GM04503 (cell line): ENCODE data around the gene GPS2.

Source experiments
- DNase-seq: peaks from one replicate; pipeline ENCODE4 v3.0.0-alpha.2; 2012; ENCODE audit warnings: low read depth

The GPS2 gene, protein sequence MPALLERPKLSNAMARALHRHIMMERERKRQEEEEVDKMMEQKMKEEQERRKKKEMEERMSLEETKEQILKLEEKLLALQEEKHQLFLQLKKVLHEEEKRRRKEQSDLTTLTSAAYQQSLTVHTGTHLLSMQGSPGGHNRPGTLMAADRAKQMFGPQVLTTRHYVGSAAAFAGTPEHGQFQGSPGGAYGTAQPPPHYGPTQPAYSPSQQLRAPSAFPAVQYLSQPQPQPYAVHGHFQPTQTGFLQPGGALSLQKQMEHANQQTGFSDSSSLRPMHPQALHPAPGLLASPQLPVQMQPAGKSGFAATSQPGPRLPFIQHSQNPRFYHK

DNA sequence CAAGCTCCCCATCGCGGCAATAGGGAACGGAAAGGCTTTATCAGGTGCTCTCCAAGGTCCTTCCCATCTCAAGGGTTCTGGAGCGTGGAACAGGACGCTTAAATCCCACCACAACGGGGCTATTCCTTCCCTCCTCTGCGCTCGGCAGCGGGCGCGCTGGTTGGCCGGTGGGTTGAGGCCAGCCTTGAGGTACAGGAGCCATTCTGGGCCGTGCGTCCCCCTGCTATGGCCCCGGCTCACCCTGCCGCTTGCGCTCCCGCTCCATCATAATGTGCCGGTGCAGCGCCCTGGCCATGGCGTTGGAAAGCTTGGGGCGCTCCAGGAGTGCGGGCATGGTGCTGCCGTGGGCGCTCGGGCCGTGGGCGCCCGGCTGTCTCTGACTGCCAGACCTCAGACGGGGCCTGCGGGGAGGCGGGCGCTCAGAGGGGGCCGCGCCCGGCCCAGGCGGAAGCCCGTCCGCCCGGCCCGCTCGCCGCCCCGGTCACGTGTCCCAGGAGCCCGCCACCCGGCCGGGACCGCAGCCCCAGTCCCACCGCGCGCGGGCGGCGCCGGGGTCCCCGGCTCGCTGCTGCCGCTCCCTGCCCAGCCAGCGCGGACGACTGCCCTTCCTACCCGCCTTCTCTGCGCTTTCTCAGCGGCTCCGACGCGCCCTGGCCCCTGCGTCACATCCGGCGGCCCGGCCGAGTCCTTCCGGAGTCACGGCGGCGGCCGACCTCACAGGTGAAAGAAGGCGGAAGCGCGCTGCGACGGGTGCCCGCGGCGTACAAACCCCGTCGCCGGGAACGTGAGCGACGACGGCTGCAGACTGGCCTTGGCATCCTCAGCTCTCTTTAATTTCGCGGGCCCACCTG lies at the start of gene GPS2:
Gene GPS2, minus strand, starts transcription at position 642 of the 851 bp plus-strand sequence. Its CDS starts 308 bp downstream, at position 334.
- no peak for DNase-seq

DNA sequence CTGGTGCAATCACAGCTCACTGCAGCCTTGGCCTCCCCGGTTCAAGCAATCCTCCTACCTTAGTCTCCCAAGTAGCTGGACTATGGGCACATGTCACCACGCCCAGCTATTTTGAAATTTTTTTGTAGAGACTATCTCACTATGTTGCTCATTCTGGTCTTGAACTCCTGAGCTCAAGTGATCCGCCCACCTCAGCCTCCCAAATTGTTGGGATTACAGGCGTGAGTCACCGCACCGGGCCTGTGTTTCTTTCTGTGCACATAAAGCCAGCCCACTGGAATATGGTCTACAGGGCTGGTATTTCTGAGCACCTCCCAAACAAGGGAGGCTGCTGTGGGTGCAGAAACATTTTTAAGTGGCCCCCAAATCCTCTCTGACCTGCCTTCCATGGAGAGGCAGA lies 48.2 kb upstream of the GPS2 start:
- no peak for DNase-seq

DNA sequence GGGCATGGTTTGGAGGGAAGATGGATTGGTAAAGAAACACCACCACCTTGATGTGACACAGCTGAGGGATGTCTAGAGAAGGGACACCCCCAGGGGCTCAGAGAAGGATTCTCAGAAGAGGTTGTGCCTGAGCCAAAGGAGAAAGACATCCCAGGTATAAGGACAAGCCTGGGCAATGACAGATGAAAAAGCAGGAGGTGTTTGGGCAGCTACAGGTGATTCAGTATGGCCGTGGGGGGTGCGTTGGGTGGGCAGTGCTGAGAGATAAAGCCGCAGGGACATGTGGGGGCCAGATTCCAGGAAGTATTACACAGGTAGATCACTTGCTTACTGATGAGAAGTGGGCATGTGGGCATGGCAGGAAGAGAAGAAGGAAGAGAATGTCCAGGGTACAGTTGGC lies 46.7 kb upstream of the GPS2 start:
- DNase-seq, result no peak

DNA sequence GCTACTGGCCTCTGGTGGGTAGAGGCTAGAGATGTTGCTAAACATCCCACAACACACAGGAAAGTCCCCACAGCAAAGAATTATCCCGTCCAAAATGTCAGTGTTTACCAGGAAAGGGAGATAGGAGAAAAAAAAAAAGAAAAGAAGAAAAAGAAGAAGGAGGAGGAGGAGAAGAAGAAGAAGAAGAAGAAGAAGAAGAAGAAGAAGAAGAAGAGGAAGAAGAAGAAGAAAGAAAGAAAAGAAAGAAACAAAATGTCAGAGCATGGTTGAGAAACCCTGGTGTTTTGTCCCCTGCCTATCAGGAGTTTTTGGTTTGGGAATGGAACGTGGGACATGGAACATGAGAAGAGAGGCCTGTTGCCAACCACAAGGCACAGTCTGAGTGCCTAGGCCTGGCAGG lies 42.2 kb upstream of the GPS2 start:
- no peak for DNase-seq

DNA sequence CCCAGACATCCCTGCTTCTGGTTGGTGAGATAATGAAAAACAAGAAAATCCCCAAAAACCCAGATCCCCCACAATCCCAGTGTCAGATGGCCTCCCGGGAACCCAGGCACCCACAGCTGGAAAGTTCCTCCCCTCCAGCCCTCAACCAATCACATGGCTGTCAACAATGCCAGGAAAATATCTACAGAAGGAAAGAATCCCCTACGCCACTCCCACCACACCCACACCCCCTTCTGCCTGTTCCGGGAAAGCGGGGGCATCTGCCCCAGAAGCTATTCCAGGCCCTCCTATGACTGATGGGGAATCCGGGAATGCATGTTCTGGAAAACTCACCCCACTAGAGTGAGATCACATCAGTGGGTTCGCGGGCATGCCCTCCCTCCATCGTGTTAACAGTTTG lies 41.6 kb upstream of the GPS2 start:
- no peak for DNase-seq

DNA sequence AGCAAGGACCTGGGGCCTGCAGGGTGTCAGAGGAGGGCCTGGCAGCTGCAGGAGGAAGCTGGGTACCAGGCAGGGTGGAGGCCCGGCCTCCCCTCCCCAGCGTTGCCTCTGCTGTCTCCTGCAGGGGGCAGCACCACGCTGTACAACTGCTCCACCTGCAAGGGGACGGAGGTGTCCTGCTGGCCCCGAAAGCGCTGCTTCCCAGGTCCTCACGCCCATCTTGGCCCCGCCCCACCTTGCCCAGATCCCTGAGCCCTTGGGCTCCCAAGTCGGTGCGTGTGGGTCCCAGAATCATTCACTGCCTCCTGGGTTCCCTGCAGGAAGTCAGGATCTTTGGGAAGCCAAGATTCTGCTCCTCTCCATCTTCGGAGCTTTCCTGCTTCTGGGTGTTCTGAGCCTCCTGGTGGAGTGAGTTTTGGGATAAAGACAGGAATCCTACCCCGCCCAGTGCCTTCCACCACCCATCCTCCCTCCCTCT lies 41.0 kb upstream of the GPS2 start:
- no peak for DNase-seq

DNA sequence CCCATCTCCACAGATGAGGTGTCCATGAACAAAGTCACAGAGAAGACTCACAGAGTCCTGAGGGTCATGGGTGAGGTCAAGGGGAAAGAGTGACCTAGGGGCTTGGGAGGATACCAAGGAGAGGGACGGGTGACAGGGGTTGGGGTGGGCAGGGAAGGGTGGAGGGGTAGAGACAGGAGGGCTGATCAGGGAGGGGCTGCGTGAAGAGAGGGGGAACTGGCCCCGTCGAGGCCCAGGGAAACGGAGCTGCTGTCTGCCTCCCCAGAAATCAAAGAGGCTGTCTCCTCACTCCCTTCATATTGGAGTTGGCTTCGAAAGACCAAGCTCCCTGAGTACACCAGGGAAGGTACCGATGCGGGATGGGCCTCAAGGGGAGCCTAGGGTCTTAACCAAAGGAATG lies 40.4 kb upstream of the GPS2 start:
- no peak for DNase-seq

DNA sequence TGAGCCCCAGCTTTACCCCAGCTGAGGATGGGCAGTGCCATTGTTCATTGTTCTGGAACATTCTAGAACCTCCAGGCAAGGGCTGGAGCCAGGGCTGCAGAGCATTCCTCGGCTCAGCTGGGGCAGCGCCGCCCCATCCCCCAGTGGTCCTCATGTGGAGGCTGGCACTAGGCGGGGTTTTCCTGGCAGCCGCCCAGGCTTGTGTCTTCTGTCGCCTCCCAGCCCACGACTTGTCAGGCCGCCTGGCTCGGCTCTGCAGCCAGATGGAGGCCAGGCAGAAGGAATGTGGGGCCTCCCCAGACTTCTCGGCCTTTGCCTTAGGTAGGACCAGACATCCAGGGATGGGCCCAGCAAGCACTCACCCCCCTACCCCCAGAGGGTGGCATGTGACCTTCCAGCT lies 39.9 kb upstream of the GPS2 start, which contains the start of gene TMEM95:
Gene TMEM95, plus strand, starts transcription at position 104 of the 400 bp plus-strand sequence. Its CDS starts 49 bp downstream, at position 153.
- no peak for DNase-seq

DNA sequence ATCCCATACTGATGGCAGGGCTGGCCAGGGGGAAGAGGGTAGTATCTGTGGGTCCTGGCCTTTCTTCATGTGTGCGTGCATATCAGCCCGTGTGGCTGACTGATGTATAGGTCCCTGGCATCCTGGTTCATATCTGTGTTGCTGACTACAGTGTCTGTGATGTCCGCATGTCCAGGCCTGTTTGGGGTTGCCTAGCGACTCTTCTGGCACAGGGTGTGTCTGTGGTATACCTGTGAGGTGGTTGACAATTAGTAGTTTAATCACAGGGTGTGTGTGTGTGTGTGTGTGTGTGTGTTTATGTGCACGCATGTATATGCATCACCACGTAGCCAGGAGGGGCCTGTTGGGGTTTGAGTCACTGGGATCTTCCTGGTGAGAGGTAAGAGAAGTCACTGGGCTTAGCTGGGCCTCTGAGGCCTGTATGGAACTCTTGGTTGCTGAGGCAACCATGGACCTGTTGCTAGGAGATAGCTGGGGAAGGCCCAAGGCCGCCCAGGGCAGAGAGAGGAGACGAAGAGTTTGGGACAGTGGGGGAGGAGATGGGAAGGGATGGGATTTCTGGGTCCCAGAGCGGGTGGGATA lies 39.2 kb upstream of the GPS2 start:
- DNase-seq, result no peak

DNA sequence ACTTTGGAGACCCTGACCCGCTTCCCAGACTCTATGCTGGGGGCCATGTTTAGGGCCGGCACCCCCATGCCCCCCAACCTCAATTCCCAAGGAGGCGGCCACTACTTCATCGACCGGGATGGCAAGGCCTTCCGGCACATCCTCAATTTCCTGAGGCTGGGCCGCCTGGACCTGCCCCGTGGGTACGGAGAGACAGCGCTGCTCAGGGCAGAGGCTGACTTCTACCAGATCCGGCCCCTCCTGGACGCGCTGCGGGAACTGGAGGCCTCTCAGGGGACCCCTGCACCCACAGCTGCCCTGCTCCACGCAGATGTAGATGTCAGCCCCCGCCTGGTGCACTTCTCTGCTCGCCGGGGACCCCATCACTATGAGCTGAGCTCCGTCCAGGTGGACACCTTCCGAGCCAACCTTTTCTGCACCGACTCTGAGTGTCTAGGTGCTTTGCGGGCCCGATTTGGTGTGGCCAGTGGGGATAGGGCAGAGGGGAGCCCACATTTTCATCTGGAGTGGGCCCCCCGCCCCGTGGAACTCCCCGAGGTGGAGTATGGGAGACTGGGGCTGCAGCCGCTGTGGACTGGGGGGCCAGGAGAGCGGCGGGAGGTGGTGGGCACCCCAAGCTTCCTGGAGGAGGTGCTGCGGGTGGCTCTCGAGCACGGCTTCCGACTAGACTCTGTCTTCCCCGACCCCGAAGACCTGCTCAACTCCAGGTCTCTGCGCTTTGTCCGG lies 37.9 kb upstream of the GPS2 start:
- DNase-seq, result no peak

DNA sequence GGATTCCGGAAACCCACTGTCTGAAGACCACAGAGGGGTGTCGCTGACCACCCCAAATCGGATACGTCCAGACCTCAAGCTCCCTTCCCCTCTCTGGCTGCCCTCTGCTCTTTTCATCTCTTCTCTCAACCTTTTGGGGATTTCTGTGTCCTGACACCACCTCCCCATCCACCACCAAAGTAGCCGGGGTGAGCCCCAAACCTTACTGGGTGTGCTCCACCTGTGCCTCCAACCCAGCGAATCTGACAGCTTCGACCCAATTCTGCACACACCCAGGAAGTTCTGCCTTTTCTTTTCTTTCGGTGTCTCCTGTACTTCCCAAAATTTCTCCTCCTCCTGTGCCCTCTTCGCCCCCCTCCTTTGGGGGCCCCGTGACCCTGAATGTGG lies 37.3 kb upstream of the GPS2 start:
- no peak for DNase-seq

DNA sequence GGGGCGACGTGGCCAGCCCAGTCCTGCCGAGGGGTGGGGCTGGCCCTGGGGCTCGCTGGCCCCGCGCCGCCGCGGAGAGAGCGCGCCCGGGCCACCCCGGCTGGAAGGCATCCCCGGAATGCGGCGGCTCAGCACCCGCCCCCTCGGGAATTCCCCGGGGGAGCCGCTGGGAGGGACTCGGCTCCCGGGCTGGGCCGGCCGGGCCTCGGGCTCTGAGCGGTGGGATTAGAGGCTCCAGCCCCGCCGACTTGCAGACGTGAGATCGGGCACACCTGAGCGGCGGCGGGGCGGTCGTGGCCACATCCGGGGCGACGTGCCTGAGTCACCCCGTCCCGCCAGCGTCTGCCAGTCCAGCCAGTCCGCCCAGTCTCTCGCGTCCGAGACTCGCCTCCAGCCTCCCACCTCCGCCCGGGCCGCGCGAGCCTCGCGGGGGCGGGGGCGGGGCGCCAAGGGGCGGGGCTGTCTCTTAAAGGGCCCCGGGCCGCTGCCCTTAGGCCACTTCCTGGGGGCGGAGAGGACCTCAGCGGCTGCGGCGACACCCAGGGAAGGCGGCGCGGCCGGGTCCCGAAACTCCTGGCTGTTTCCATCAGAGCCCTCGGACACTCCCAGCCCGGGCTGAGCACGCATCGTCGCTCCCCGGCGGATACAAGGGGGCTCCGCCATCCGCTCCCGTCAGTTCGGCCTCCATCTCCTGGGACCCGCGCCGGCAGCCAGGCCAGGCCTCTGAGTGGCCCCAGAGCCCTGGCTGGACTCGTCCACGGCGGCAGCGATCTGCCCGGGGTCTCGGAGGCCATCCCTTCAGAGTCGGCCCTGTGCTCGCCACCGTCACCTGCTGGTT lies 36.7 kb upstream of the GPS2 start, which contains the start of gene KCTD11:
Gene KCTD11, plus strand, starts transcription at position 498 of the 838 bp plus-strand sequence.
- peak; percentile 62 for DNase-seq

DNA sequence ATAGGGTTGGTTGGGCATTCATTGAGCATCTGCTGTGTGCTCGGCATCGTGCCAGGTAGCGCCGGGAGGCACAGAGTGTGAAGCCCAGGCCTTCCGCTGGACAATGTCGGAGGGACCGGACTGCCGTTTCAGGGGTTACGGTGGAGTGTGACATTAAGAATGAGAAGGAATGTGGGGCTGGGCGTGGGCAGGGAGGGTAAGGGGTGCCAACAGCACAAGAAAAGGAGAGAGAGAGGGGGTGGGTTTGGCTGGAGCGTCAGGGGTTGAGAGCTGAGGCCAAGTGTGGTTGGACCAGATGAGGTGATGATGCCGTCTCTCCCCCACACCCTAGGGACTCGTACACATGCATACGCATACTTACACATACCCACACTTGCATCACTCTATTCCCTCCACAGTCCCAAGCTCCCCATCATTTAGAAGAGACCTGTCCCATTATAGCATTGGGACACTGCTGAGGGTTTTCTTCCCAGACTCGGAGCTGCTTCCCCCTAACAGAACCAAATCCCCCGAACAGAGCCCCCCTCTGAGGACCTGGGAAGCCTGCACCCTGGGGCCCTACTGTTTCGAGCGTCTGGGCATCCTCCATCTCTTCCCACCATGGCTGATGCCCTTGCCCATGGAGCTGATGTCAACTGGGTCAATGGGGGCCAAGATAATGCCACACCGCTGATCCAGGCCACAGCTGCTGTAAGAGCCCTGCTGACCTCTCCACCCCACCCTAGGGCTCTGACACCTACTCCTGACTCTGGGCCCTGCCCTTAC lies 33.5 kb upstream of the GPS2 start:
- no peak for DNase-seq

DNA sequence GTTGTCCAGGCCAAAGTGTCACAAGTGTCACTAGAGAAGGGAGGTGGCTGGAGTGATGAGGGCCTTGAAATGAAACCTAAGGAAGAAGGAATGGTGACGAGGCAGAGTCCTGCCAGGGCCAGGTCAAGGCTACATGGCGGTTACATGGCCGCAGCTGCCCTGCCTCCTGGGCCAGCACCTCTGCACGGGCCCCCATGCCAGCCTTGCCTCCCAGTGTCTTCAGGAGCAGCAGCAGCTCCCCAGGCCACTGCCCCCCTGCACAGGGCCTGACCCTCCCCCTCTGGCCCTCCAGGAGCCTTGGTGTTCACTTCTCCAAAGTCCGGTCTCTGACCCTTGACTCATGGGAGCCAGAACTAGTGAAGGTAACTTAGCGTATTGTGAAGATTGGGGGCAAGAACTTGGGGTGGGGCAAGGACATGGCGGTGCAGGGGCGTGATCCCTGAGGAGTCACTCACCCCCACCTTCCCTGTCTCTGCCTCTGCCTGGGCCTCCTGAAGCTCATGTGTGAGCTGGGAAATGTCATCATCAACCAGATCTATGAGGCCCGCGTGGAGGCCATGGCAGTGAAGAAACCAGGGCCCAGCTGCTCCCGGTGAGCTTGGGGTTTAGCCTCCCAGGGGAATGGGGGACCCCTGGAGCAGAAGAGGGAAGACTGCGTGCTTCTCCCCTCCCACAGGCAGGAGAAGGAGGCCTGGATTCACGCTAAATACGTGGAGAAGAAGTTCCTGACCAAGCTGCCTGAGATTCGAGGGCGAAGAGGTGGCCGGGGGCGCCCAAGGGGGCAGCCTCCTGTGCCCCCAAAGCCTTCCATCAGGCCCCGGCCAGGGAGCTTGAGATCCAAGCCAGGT lies 32.7 kb upstream of the GPS2 start:
- DNase-seq, result no peak

DNA sequence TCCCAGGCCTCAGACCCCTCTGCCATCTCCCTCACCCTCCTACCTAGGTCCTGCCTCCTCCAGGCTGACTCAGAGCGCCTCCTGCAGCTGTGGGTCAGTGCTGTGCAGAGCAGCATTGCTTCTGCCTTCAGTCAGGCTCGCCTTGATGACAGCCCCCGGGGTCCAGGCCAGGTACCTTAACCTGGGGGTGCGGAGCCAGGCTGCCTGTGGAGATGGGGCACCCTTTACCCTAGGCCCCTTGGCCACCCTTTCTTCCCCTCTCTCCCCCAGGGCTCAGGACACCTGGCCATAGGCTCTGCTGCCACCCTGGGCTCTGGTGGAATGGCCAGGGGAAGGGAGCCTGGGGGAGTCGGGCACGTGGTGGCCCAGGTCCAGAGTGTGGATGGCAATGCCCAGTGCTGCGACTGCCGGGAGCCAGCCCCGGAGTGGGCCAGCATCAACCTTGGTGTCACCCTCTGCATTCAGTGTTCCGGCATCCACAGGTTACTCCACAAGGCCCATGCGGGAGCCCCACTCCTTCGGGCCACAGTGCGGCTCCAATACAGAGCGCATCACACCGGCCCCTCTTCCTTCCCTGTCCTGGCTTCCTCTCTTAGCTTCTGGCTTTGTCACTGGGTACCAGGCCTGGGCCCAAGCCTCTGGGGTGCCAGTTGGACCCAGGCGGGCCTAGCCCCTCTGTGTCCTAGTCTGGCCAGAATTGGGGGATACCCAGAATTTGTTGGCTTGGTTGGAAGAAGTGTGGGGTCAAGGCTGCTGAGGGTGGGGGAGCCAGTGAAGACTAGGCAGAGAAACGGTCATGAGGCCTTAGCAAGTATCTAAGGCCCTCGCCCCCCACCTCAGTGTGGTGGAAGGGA lies 31.8 kb upstream of the GPS2 start:
- DNase-seq, result no peak

DNA sequence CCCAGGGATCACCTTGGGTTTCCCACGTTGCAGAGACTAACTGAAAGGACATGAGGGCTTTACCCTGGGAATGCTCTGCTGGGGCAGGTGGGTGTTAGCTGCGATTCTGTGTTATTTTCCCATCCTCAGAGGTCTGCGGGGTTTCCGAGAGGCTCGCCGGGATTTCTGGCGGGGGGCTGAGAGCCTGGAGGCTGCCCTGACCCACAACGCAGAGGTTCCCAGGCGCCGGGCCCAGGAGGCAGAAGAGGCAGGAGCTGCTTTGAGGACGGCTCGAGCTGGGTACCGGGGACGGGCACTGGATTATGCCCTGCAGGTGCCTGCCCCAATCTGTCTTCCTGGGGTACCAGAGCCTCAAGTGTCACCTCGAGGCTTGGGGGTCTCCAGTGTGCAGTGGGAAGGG lies 28.1 kb upstream of the GPS2 start:
- no peak for DNase-seq

DNA sequence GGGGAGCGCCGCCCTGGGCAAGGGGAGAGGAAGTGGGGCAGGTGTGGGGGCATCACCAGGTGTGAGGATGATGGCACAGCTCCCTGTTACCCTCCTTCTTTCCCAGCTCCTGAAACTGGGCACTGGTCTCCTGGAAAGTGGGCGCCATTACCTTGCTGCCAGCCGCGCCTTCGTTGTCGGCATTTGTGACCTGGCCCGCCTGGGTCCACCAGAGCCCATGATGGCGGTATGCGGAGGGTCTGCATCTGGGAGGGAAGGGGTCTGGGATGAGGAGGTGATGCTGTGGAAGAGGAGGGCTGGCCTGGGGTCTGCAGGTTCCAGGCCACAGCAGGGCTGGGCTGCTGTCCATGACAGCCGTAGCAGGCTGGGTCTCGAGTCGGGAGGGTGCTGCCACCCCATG lies 26.7 kb upstream of the GPS2 start:
- no peak for DNase-seq

DNA sequence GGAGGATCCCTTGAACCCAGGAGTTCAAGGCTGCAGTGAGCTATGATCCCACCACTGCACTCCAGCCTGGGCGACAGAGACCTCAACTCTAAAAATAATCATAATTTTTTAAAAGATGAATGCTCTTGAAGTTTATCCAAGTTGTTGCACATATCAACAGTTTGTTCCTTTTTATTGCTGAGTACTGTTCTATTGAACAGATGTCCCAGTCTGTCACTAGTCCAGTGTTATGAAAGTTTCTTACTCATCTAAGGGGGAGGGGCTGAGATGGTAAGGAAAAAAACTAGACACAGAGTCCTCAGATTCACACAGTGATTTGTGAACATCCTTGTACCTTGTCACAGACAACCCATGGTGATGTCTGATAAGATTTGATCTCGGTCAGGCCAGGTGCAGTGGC lies 25.0 kb upstream of the GPS2 start:
- DNase-seq, result no peak
